DMS153 (cell line): Measurements from ENCODE around the gene SENP8.
"Not testable (repeated sequence)": the region's sequence is repeated elsewhere in the genome, so short reads cannot be mapped to it uniquely, and the experiment has no call there.

Experiments
- DNase-seq: peaks from one replicate; lab custom pipeline; 2025; lab: John Stamatoyannopoulos, UW

The SENP8 gene

DNA sequence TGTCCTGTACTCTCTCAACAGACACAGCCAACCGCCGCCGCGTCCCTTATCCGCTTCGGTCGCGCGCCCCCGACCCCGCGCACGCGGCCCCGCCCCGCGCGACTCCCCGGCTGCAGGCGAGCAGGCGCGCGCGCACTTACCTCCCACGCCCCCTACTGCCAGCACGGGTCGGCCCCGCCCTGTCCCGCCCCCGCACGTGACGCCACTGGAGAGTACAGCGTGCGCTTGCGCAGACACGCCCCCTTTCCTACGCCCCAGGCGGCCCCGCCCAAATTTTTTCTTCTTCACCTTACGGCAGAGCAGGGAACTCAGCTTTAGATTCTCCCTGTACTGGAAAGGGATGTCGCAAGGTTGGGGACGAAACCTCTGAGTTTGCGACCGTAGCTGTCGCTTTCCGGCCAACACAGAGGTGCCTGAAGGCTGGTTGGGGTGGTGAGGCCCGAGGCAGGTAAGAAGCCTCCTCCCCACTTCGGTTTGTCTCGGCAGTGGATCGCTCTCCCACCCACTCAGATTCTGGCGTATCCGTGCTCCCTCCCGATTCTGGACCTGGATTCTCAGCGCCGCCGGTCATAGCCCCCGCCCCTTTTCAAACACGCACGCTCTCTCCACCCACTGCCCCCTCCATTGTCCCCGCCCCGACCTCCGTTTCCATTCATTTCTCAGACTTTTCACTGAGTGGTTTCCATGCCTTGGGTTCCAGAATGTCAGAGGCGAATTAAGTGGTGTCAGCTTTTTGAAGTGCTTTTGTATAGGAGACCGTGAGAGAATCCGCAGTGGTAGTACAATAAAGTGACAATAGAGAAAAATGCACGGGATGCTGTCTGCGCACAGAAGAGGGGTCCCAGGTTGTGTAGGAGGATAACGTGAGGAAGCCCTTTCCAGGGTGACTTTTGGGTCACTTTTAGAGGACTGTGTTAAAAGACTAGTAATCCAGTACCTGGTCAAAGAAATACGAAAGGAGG is at the start of gene SENP8, which contains the start of gene MYO9A:
TSS of gene SENP8 (plus strand) at position 387 of the 962 bp plus-strand sequence. CDS start 21,221 bp downstream, outside the sequence.
TSS of gene MYO9A (minus strand) at position 134 of the 962 bp plus-strand sequence. CDS start 71,587 bp downstream, outside the sequence.
- DNase-seq = peak; percentile 90

DNA sequence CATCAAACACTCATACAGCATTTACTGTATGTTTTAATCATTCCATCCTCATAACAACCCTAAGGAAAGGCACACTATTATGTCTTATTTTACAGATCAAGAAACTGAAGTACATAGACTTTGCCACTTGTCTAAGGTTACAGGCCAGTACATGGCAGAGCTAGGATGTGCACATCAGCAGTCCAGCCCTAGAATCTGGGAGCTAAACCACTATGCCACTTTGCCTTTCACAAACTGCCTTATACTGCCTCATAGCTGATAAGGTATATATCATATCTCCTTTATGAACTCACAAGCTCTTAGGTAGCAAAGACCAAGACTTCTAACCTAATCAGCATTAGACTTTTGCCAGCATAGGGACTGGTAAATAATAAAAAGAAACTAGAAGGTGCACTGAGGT is 49.3 kb upstream of the SENP8 start:
- no peak for DNase-seq

GRCh38 chr15:72070817-72071447 is 47.3 kb upstream of the SENP8 start:
- DNase-seq = no peak

- not testable (repeated sequence) for DNase-seq
These were observed 46.8 kb upstream of the SENP8 start for GRCh38 chr15:72071448-72071825.

- DNase-seq = no peak
These were observed 43.7 kb upstream of the SENP8 start for GRCh38 chr15:72074335-72075060.

DNA sequence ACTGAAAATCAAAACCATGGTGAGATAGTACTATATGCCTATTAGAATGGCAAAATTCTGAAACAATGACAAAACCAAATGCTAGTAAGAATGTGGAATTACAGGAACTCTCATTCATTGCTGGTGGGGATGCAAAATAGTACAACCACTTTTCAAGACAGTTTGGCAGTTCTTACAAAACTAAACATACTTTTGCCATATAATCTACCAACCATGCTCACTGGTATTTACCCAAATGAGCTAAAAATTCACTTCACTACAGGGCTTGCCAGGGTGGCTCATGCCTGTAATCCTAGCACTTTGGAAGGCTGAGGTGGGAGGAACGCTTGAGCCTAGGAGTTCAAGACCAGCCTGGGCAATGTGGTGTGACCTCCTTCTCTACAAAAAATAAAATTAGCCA is 40.3 kb upstream of the SENP8 start:
- DNase-seq = no peak

DNA sequence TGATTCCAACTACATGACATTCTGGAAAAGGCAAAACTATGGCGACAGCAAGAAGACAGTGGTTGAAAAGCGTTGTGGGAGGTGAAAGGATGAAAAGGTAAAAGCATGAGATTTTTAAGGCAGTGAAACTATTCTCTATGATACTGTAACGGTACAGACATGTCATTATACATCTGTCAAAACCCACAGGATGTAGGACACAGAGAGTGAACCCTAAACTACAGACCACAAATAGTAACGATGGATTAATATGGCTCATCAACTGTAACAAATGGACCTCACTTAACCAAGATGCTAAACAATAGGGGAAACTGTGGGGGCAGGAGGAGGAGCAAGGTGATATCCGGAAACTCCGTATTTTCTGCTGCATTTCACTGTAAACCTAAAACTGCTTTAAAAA is 39.3 kb upstream of the SENP8 start:
- DNase-seq = no peak

DNA sequence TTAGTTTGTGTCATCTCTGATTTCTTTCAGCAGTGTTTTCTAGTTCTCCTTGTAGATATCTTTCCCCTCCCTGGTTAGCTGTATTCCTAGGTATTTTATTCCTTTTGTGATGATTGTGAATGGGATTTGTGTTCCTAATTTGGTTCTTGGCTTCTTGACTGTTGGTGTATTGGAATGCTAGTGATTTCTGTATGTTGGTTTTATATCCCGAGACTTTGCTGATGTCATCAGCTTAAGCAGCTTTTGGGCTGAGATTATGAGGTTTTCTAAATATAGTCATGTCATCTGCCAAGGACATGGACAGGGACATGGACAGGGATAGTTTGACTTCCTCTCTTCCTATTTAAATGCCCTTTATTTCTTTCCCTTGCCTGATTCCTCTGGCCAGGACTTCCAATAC is 36.0 kb upstream of the SENP8 start:
- DNase-seq = no peak

GRCh38 chr15:72086010-72086697 is 32.0 kb upstream of the SENP8 start:
- DNase-seq = no peak

DNA sequence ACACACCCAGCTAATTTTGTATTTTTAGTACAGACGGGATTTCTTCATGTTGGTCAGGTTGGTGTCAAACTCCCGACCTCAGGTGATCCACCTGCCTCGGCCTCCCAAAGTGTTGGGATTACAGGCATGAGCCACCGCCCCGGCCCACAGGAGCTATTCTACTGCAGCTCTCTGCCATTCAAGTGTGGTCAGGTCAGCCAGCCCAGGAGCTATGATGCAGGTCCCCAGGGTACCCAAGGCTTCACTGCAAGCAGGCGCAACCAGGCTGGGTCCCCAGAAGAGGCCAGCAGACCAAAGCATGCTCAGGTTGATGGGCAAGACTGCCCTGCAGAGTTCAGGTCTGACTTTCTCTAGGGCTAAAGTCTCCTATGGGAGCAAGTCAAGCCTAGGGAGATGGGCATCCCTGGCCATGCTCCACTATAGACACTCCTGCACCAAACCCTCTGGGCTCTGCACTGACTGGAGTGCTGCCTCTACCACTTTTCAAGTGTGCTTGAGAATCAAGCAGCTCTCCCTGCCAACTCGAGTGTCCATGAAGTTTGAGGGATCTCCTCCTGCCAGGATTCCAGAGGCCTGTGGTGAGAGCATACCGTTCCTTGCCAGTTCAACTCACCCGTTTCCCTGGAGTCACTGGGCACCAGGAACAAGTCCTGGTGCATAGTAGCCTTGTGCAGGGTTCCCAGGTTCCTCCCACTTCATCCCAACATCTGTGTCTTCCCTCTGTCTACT is 31.1 kb upstream of the SENP8 start:
- no peak for DNase-seq

DNA sequence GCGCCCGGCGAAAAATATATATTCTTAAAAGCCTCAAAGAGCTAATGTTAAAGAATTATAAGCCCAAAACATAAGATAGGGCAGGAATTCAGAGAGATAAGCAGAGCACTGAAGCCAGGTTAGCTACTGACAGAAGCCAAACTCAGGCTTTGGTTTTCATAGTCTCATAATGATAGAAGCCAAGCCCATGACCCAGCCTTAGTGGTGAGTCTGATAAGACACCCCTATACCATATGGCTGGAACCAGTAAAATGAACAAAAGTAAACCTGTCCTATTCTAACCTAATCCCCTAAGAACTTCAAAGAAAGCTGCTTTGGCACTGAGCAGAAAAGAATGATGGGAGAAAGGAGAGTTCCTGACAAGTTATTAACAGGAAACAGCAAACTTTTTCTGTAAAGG is 26.2 kb upstream of the SENP8 start:
- no peak for DNase-seq

DNA sequence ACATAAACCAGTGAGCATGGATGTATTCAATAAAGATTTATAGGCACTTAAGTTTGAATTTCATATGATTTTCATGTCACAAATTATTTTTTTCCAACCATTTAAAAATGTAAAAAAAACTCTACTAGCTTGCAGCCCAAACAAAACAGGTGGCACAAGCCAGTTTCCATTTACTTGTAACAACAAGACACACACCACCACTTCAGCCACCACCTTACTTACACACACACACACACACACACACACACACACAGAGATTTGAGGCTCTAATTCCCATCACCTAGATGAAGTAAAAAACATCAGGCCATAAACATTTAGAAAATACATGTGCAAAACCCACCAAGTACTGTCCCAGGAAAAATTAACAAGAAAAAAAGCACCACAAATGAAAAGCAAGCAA is 25.5 kb upstream of the SENP8 start:
- no peak for DNase-seq

GRCh38 chr15:72096796-72097195 is 21.4 kb upstream of the SENP8 start:
- no peak for DNase-seq

DNA sequence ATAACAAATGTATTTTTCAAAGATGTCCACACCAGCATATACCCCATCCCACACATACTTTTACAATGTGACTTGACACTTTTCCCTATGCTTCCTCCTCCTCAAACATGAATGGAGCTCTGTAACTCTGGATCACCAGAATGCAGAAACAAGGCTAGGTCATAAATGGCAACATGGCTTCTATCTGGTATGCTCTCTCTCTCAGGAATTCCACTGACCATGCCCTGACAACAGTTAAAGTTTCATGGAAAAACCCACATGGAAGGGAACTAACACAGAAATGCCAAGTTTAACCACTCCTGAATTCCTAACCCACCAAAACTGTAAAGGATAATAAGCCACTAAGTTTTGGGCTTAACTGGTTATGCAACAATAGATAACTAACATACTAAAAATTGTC is 20.2 kb upstream of the SENP8 start:
- no peak for DNase-seq

GRCh38 chr15:72099155-72099554 is 19.0 kb upstream of the SENP8 start:
- no peak for DNase-seq

DNA sequence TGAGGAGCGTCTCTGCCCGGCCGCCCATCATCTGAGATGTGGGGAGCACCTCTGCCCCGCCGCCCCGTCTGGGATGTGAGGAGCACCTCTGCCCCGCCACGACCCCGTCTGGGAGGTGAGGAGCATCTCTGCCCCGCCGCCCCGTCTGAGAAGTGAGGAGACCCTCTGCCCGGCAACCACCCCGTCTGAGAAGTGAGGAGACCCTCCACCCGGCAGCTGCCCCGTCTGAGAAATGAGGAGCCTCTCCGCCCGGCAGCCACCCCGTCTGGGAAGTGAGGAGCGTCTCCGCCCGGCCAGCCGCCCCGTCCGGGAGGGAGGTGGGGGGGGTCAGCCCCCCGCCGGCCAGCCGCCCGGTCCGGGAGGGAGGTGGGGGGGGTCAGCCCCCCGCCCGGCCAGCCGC is 17.7 kb upstream of the SENP8 start:
- DNase-seq = not testable (repeated sequence)

DNA sequence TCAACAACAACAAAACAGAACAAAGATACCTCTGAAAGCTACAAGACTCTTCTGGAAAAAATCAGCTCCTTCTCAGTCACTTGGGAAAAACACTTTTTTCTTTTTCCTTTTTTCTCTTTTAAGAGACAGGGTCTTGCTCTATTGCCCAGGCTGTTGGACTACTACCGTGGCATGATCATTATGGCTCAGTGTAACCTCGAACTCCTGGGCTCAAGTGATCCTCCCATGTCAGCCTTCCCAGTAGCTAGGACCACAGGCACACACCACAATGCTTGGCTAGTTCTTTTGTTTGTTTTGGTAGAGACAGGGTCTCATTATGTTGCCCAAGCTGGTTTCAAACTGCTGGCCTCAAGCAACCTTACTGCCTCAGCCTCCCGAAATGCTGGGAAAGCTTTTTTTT is 13.1 kb upstream of the SENP8 start:
- no peak for DNase-seq

- DNase-seq = no peak
These were observed 12.1 kb upstream of the SENP8 start for GRCh38 chr15:72106068-72106467.

DNA sequence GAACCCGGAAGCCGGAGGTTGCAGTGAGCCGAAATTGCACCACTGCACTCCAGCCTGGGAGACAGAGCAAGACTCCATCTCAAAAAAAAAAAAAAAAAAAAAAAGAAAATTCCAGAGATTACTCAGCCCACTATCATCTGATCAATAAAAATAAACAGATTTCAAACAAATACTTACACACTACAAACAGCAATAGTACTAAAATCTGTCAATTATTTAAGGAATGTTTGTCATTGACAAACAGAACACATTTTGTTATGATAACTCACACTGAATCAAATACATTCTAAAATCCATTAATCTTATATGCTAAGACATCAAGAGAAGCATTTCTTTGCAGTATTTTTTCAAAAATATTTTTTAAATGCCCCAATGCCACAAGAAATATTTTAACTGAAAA is 7.8 kb upstream of the SENP8 start:
- DNase-seq = no peak

DNA sequence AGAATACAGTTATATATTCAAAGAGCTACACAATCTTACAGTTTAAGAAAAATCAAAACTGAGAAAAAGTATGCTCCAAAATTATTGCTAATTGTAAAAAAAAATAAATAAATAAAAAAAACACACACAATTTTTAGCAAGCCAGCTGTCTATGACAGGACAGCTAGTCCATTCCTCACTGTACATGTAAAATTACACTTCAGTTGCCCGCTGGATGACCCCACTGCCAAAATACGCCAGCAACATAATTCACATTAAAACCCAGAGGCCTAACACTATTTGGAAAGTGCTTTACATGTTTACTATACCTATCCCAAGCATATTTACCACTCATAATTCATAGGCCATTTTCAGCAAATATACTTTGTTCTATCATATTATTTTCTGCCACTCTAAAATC is 6.1 kb upstream of the SENP8 start:
- DNase-seq = no peak

- no peak for DNase-seq
These were observed 5.4 kb upstream of the SENP8 start for GRCh38 chr15:72112805-72113204.
